ENCODE results near the gene VAV3.

VAV3 gene

DNA sequence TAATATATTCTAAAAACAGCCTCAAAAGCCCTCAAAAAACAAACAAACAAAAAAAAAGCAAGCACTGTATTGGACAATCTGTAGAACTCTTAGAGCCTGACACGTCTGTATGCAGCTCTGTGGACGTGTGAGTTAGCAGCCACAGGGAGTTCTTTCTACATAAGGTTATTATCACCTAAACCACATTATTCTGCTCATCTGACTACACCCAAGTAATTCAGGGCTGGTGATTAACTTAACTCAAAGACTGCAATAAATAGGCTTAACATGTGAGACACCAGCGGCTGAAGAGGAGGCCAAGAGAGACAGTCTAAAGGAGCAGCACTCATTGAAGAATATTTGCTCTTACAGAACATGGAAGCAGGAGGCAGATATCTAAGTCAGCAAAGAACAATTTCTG is 316.0 kb downstream of the VAV3 start:
- Histone ChIP-seq H3K9ac (ENCODE audit: low read length) (no peak overlapping the region), H3K4me3 (ENCODE audit: low read length) (no peak overlapping the region), H3K27me3 (ENCODE audit: control insufficient read depth, insufficient read depth, low read length) (no peaks in the 10 kb centered on the region), H3K36me3 (ENCODE audit: control insufficient read depth, low read depth, low read length) (no peaks in the 10 kb centered on the region), H3K4me1 (ENCODE audit: control insufficient read depth, low read depth, low read length) (peaks cover 7% of the 10 kb centered on the region), H3K27ac (ENCODE audit: low read length) (no peak overlapping the region), H3K9me3 (ENCODE audit: control insufficient read depth, low read depth, low read length) (no peaks in the 10 kb centered on the region)

DNA sequence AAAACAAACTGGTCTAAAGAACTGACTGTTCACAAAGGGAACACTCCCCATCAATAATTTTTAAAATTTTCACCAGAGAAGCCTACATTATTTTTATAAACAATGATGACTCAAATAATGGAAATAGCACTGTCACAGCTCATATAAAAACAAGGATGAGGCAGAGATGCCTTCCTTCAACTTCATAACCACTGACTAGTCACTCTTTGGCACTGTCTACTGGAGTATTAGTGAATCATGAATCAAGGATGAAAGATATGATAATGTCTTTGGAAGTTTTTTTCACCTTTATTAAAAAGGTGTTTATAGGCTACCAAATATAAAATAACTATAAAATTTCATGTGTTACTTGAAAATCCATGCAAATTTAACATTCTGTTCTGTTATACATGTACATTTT is 316.9 kb downstream of the VAV3 start:
- Histone ChIP-seq H3K27ac (ENCODE audit: low read length) (no peak overlapping the region), H3K9ac (ENCODE audit: low read length) (no peak overlapping the region)

DNA sequence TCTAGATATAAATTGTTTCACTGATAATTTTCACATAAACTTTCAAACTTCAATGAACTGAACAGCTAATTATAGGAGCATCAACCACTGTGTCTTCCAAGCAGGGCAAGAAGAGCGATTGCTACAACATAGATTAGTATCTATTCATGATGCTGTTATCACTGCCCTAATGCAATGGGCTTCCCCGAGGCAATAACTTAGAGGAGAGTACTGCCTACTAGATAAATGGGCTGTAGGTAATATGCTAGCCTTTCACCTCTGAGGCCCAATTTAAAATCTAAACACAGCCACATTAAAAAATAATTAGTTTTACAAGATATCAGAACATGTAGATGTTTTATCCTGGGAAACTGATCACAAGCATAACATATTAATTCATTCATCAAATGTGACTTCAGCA is 318.0 kb downstream of the VAV3 start:
- no peak overlapping the region for H3K9ac ChIP-seq (ENCODE audit: low read length)
- H3K4me3 ChIP-seq (ENCODE audit: low read length): no peak overlapping the region
- no peaks in the 10 kb centered on the region for H3K4me1 ChIP-seq (ENCODE audit: control insufficient read depth, low read depth, low read length)
- H3K27ac ChIP-seq (ENCODE audit: low read length): no peak overlapping the region
- H3K36me3 ChIP-seq (ENCODE audit: control insufficient read depth, low read depth, low read length): no peaks in the 10 kb centered on the region
- H3K9me3 ChIP-seq (ENCODE audit: control insufficient read depth, low read depth, low read length): no peaks in the 10 kb centered on the region
- no peaks in the 10 kb centered on the region for H3K27me3 ChIP-seq (ENCODE audit: control insufficient read depth, insufficient read depth, low read length)

More for the DNA sequence above, 316.9 kb downstream of the VAV3 start:
- no peaks in the 10 kb centered on the region for H3K9me3 ChIP-seq (ENCODE audit: control insufficient read depth, low read depth, low read length)
- H3K36me3 ChIP-seq (ENCODE audit: control insufficient read depth, low read depth, low read length): no peaks in the 10 kb centered on the region
- H3K4me3 ChIP-seq (ENCODE audit: low read length): no peak overlapping the region
- no peaks in the 10 kb centered on the region for H3K27me3 ChIP-seq (ENCODE audit: control insufficient read depth, insufficient read depth, low read length)
- H3K4me1 ChIP-seq (ENCODE audit: control insufficient read depth, low read depth, low read length): no peaks in the 10 kb centered on the region

DNA sequence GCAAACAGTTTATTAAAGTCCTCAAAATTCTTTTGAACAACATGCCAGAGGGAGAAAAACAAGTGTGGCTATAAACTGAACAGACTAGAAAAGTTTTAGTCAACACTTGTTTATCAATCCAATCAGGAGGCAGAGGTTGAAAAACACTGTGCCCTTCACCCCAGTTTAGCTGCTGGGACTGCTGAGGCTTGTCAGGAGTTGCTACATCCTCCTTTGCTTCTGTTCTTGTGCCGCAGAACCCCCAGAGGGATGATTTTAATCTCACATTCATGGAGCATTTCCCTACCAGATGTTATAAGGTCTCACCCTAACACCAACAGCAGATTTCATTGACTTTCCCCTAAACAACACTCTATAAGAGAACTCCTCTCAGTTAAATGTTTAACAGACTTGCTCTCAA is 321.2 kb downstream of the VAV3 start:
- H3K4me1 ChIP-seq (ENCODE audit: control insufficient read depth, low read depth, low read length): no peaks in the 10 kb centered on the region
- H3K27me3 ChIP-seq (ENCODE audit: control insufficient read depth, insufficient read depth, low read length): no peaks in the 10 kb centered on the region
- no peaks in the 10 kb centered on the region for H3K9me3 ChIP-seq (ENCODE audit: control insufficient read depth, low read depth, low read length)
- no peak overlapping the region for H3K27ac ChIP-seq (ENCODE audit: low read length)
- H3K4me3 ChIP-seq (ENCODE audit: low read length): no peak overlapping the region
- no peak overlapping the region for H3K9ac ChIP-seq (ENCODE audit: low read length)
- no peaks in the 10 kb centered on the region for H3K36me3 ChIP-seq (ENCODE audit: control insufficient read depth, low read depth, low read length)

DNA sequence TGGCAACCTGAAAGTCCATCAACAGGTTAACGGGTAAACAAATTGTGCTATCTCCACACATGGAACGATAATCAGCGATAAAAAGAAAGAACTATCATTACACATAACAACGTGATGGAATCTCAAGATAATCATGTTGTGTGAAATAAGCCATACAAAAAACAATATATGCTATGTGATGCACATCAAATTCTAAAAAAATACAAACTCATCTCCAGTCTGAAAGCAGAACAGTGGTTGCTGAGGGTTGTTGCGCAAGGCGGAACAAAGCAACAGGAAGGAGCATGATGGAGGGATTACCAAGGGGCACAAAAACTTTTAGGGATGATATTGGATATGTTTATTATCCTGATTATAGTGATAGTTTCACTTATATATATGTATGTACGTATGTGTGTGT is 324.8 kb downstream of the VAV3 start:
- no peak overlapping the region for H3K27ac ChIP-seq (ENCODE audit: low read length)
- H3K4me3 ChIP-seq (ENCODE audit: low read length): no peak overlapping the region
- H3K9me3 ChIP-seq (ENCODE audit: control insufficient read depth, low read depth, low read length): no peaks in the 10 kb centered on the region
- no peaks in the 10 kb centered on the region for H3K36me3 ChIP-seq (ENCODE audit: control insufficient read depth, low read depth, low read length)
- H3K27me3 ChIP-seq (ENCODE audit: control insufficient read depth, insufficient read depth, low read length): no peaks in the 10 kb centered on the region
- no peak overlapping the region for H3K9ac ChIP-seq (ENCODE audit: low read length)
- H3K4me1 ChIP-seq (ENCODE audit: control insufficient read depth, low read depth, low read length): no peaks in the 10 kb centered on the region

DNA sequence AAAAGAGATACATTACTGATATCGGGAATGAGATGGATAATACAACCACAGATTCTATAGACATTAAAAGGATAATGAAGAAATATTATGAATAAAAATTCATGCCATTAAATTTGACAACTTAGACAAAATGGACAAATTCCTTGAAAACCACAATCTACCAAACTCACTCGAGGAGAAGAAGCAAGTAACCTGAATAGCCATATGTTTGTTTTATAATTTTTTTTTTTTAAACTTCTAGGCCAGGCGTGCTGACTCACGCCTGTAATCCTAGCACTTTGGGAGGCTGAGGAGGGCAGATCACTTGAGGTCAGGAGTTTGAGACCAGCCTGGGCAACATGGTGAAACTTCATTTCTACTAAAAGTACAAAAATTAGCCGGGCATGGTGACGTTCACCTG is 327.9 kb downstream of the VAV3 start:
- Histone ChIP-seq H3K4me3 (ENCODE audit: low read length) (no peak overlapping the region), H3K9me3 (ENCODE audit: control insufficient read depth, low read depth, low read length) (no peaks in the 10 kb centered on the region), H3K36me3 (ENCODE audit: control insufficient read depth, low read depth, low read length) (no peaks in the 10 kb centered on the region), H3K27me3 (ENCODE audit: control insufficient read depth, insufficient read depth, low read length) (no peaks in the 10 kb centered on the region), H3K9ac (ENCODE audit: low read length) (no peak overlapping the region), H3K27ac (ENCODE audit: low read length) (no peak overlapping the region), H3K4me1 (ENCODE audit: control insufficient read depth, low read depth, low read length) (no peaks in the 10 kb centered on the region)

DNA sequence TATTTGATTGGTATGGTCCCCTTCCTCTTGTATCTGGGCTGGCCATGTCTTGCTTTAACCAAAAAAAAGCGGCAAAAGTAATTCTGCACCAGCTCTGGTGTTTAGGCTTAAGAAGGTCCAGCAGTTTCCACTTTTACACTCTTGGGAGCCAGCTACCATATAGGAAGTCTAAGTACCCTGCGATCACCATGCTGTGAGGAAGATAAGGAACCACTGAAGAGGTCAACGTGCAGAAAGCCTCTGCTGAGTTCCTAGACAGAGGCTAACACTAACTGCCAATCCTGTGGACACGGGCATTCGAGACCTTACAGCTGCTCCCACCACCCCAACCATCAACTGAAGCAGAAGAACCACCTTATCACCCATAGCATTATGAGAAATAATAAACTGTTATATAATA is 331.4 kb downstream of the VAV3 start:
- Histone ChIP-seq H3K9me3 (ENCODE audit: control insufficient read depth, low read depth, low read length) (no peaks in the 10 kb centered on the region), H3K36me3 (ENCODE audit: control insufficient read depth, low read depth, low read length) (no peaks in the 10 kb centered on the region), H3K4me1 (ENCODE audit: control insufficient read depth, low read depth, low read length) (no peaks in the 10 kb centered on the region), H3K27ac (ENCODE audit: low read length) (no peak overlapping the region), H3K27me3 (ENCODE audit: control insufficient read depth, insufficient read depth, low read length) (no peaks in the 10 kb centered on the region), H3K4me3 (ENCODE audit: low read length) (no peak overlapping the region), H3K9ac (ENCODE audit: low read length) (no peak overlapping the region)

DNA sequence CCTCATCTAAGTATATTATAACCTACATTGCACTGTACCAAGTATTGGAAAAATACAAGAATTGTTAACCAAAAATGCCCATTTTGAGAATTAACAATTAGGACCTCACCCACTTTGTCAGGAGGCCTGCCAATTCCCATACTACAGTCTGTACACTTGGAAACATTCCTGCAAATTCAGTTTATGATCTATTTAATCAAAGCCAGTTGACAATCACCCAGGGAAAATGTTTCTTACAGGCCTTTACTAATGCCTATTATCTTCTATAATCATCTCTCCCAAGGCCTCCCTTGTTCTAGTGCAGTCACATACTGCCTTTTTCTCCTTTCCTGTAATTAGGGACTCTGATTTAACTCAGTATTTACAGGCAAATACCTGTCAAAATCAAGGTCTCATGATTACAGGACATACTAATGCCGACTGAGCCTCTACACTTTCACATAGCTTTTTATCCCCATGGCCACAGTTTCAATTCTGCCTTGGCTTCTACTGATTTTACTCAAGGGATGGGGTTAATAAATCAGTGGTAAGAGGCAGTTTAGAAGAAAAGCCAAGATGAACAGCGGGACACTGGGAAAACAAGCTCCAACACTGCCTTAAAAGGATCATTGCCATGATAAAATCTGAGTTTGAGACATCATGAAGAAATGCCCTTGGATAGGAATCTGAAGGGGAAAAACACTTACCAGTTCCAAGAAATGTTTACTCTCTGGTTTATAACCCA is 338.7 kb downstream of the VAV3 start:
- no peaks in the 10 kb centered on the region for H3K36me3 ChIP-seq (ENCODE audit: control insufficient read depth, low read depth, low read length)
- H3K4me3 ChIP-seq (ENCODE audit: low read length): no peak overlapping the region
- H3K9me3 ChIP-seq (ENCODE audit: control insufficient read depth, low read depth, low read length): no peaks in the 10 kb centered on the region
- H3K27me3 ChIP-seq (ENCODE audit: control insufficient read depth, insufficient read depth, low read length): no peaks in the 10 kb centered on the region
- no peaks in the 10 kb centered on the region for H3K4me1 ChIP-seq (ENCODE audit: control insufficient read depth, low read depth, low read length)
- H3K9ac ChIP-seq (ENCODE audit: low read length): no peak overlapping the region
- no peak overlapping the region for H3K27ac ChIP-seq (ENCODE audit: low read length)

DNA sequence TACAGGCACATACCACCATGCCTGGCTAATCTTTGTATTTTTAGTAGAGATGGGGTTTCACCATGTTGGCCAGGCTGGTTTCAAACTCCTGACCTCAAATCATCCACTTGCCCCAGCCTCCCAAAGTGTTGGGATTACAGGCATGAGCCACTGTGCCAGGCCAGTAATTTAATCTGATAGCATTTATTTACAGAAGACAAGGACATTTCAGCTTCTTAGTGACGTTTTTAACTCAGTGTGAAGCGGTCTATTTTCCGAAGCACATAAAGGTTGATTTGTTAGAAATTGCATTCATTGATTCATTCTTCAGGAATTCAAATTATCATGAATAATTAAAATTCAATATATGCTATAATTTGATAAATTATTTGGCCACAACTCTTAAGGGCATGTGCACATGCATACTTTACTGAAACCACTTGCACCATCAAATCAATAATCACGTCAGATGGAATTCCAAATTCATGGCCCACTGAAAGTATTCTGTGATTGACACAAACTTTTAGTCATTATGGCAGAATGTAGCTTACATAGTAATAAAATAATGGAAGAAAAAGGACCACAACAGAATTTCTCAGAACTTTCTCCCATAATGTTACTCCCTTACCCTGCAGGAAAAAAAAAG is 339.5 kb downstream of the VAV3 start:
- no peak overlapping the region for H3K27ac ChIP-seq (ENCODE audit: low read length)
- no peaks in the 10 kb centered on the region for H3K4me1 ChIP-seq (ENCODE audit: control insufficient read depth, low read depth, low read length)
- no peak overlapping the region for H3K9ac ChIP-seq (ENCODE audit: low read length)
- no peak overlapping the region for H3K4me3 ChIP-seq (ENCODE audit: low read length)
- no peaks in the 10 kb centered on the region for H3K9me3 ChIP-seq (ENCODE audit: control insufficient read depth, low read depth, low read length)
- no peaks in the 10 kb centered on the region for H3K36me3 ChIP-seq (ENCODE audit: control insufficient read depth, low read depth, low read length)
- H3K27me3 ChIP-seq (ENCODE audit: control insufficient read depth, insufficient read depth, low read length): no peaks in the 10 kb centered on the region

DNA sequence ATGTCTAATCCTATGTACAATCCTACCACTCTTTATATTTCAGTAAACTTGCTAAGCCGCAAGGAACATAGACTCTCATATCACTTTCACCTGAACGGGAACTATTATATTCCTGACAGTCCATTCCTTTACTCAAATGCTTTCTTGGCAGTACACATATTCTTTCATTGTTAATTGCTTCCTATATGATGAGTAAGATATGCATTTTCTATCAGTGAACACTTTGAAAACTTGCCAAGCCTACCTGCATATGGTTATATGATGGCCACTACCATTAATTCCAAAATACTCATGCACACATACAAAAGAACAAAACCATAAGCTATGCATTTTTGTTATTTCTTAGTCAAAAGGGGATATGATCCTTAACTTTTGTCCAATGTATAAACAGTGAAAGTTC is 341.5 kb downstream of the VAV3 start:
- Histone ChIP-seq H3K4me3 (ENCODE audit: low read length) (no peak overlapping the region), H3K36me3 (ENCODE audit: control insufficient read depth, low read depth, low read length) (no peaks in the 10 kb centered on the region), H3K4me1 (ENCODE audit: control insufficient read depth, low read depth, low read length) (no peaks in the 10 kb centered on the region), H3K9ac (ENCODE audit: low read length) (no peak overlapping the region), H3K27ac (ENCODE audit: low read length) (no peak overlapping the region), H3K27me3 (ENCODE audit: control insufficient read depth, insufficient read depth, low read length) (no peaks in the 10 kb centered on the region), H3K9me3 (ENCODE audit: control insufficient read depth, low read depth, low read length) (no peaks in the 10 kb centered on the region)

DNA sequence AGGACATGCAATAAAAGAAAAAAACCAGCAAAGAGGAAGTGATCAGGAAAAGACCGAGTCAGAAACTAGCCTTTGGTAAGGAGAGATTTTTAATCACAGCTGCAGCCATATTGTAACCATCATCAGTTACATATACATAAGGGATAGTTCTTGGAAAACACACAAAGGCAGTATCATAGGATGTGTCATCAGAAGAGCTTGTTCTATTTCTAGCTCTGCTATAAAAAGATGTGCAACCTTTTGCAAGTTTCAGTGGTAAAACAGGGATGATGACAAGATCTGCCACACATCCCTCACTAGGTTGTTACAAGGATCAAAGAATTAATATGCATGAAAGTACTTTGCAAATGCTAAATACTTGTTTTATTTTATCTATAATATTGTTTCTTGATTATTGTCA is 342.0 kb downstream of the VAV3 start:
- Histone ChIP-seq H3K27ac (ENCODE audit: low read length) (no peak overlapping the region), H3K9me3 (ENCODE audit: control insufficient read depth, low read depth, low read length) (no peaks in the 10 kb centered on the region), H3K4me1 (ENCODE audit: control insufficient read depth, low read depth, low read length) (no peaks in the 10 kb centered on the region), H3K4me3 (ENCODE audit: low read length) (no peak overlapping the region), H3K36me3 (ENCODE audit: control insufficient read depth, low read depth, low read length) (no peaks in the 10 kb centered on the region), H3K27me3 (ENCODE audit: control insufficient read depth, insufficient read depth, low read length) (no peaks in the 10 kb centered on the region), H3K9ac (ENCODE audit: low read length) (no peak overlapping the region)

DNA sequence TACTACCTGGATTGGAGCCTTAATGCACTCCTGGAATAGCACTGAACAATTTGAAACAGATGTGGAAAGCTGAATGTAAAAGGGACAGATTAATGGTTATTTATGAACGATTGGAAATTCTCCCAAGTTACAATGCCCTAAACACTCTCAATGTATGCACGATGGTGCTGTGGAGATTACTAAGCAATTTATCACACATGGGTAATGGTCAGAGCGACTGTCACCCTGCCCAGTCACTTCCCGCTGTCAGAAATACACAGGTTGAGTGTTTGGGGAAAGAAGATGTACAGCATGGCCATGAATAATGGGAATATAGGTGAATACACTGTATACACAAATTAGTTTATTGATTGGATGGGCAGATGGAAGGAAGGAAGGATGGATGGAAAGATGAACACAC is 342.4 kb downstream of the VAV3 start:
- Histone ChIP-seq H3K9me3 (ENCODE audit: control insufficient read depth, low read depth, low read length) (no peaks in the 10 kb centered on the region), H3K27ac (ENCODE audit: low read length) (no peak overlapping the region), H3K9ac (ENCODE audit: low read length) (no peak overlapping the region), H3K4me3 (ENCODE audit: low read length) (no peak overlapping the region), H3K36me3 (ENCODE audit: control insufficient read depth, low read depth, low read length) (no peaks in the 10 kb centered on the region), H3K27me3 (ENCODE audit: control insufficient read depth, insufficient read depth, low read length) (no peaks in the 10 kb centered on the region), H3K4me1 (ENCODE audit: control insufficient read depth, low read depth, low read length) (no peaks in the 10 kb centered on the region)
